ENCODE results near the gene VGF.
"Not testable (repeated sequence)": the region's sequence is repeated elsewhere in the genome, so short reads cannot be mapped to it uniquely, and the experiment has no call there.

VGF gene

GRCh38 chr7:101113836-101114235 lies 51.5 kb downstream of the VGF start:
- DNase-seq, result no peak

GRCh38 chr7:101113140-101113539 lies 52.2 kb downstream of the VGF start:
- not testable (repeated sequence) for DNase-seq

Data from kidney glomerular epithelial cell (primary cell).